DOHH2 (cell line): ENCODE results near the gene MTTP.

ENCODE experiments used
- EZH2phosphoT487 ChIP-seq: fragments of 200-600 bp; sonication (generic); IDR thresholded peaks from 2 replicates; pipeline ENCODE4 v1.6.1; 2017; ENCODE audit warnings: borderline replicate concordance, mild to moderate bottlenecking, antibody characterized with exemption, low read length, moderate library complexity, mixed read lengths
- TF ChIP-seq, protein P1 (sequence below): fragments of 200-600 bp; sonication (generic); IDR thresholded peaks from one replicate; pipeline ENCODE4 v1.5.1; 2014; ENCODE audit warnings: antibody characterized with exemption, mild to moderate bottlenecking, low read depth, low read length; ENCODE audit not compliant: poor library complexity, severe bottlenecking

DNA sequence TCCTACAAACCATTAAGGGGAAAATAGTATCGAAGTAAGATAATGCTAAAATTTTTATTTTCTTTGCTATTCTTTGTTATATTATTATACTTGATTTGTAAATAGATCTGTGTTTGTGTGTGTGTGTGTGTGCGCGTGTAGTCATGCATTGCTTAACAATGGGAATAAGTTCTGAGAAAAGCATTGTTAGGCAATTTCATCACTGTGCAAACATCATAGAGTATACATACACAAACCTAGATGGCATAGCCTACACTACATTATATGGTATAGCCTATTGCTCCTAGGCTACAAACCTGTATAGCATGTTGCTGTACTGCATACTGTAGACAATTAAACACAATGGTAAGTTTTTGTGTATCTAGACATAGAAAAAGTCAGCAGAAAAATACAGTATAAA lies 17.1 kb downstream of the MTTP start:
- TF ChIP-seq, protein P1, sequence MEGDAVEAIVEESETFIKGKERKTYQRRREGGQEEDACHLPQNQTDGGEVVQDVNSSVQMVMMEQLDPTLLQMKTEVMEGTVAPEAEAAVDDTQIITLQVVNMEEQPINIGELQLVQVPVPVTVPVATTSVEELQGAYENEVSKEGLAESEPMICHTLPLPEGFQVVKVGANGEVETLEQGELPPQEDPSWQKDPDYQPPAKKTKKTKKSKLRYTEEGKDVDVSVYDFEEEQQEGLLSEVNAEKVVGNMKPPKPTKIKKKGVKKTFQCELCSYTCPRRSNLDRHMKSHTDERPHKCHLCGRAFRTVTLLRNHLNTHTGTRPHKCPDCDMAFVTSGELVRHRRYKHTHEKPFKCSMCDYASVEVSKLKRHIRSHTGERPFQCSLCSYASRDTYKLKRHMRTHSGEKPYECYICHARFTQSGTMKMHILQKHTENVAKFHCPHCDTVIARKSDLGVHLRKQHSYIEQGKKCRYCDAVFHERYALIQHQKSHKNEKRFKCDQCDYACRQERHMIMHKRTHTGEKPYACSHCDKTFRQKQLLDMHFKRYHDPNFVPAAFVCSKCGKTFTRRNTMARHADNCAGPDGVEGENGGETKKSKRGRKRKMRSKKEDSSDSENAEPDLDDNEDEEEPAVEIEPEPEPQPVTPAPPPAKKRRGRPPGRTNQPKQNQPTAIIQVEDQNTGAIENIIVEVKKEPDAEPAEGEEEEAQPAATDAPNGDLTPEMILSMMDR: no peak
- no peak for TF ChIP-seq EZH2phosphoT487
